Limb (tissue), 2 donors: ENCODE results near the gene SLC39A12.

ENCODE experiments used
- DNase-seq, 2 donors: peaks; one replicate each; pipeline ENCODE4 v3.0.0-alpha.2; 2016; ENCODE audit errors: extremely low spot score in 2 of 2

The SLC39A12 gene

GRCh38 chr10:17961551-17962422 is 10.1 kb downstream of the SLC39A12 start:
- DNase-seq, result no peak

GRCh38 chr10:17963431-17963830 is 11.7 kb downstream of the SLC39A12 start:
- no peak for DNase-seq

DNA sequence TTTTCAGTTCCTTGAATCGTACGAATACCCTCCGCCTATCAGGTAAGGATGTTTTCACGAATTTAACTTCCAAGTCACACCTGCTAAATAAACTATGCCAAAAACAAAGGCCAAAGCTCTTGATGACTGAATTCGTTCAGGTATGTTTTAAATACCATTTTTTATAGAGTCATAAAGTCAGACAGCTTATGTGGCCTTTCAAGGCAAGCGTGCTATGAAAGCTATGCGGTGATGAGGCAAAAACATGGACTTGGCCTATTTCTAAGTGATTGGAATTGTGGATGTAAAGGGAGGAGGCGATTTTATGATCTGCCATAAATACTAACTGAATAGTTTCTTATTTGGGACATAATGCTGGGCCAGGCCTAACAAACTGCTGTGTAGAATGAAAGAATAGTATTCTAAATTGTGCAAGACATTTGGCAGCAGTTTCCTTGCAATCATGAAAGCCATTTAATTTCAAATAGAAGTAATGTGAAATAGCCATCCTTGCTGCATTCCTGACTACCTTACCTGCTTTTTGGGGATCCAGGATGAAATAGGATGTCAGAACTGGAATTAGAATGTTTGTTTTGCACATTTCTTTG is 14.0 kb downstream of the SLC39A12 start:
- no peak for DNase-seq

- DNase-seq, result no peak
Measured at GRCh38 chr10:17974505-17974904, 22.8 kb downstream of the SLC39A12 start.

GRCh38 chr10:17980846-17981565 is 29.3 kb downstream of the SLC39A12 start:
- no peak for DNase-seq

DNA sequence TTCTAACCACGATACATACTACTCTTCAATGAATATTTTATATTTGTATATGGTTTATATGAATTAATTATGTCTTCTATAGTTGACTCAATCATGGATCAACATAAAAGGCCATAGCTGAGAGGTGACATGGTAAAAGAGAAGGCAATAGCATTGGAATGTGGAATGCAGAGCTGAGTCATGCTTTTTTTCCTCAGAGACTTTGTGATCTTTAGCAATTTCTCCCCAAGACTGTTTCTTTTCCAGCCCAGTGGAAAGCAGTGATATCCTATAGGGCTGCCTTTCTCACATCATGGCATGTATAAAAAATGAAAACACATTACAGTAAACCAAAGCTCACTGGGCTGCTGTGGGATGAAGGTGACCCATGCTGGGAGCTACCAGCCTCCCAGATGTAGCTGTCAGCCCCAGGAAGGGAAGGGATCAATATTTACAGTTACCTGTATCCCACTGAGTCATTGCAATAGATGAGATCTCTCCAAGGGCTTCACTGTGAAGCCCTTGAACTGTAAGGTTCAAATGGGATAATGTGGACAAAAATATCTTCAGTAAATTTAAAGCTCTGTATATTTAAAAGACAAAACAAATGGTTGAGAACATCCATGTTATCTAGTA is 30.2 kb downstream of the SLC39A12 start:
- DNase-seq, result no peak

DNA sequence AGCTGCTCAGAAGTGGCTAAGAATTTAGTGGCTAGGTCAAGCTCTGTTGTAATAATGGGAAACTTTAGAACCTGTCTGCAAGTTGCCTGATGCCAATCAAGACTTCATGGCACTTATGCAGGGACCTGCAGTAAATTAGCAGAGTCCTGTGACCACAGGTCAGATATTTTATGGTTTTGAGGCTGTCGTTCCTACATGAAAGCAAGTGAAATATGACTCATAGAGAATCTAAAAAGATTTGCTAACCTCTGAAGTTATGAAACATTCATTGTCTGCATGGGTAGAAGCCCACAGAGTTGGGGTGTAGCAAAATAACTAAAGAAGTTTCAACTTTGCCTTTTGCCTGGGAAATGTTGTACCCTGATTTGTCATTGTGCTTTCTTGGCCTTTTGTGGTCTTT is 32.3 kb downstream of the SLC39A12 start:
- DNase-seq, result no peak

DNA sequence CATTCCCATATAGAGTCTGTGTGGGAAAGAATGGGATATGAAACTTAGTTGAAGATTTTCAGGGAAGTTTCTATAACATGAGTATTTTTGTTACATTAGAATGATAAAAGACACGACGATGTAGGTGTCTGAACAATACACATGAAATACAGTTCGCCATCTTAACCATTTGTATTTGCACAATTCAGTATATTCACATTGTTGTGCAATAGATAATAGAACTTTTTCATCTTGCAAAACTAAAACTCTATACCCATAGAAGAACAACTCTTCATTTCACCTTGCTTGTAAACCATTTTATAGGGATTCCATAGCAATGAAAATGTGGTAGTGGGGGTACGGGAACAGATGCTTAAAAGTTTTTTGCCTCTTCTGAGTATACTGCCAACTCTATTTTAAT is 32.8 kb downstream of the SLC39A12 start:
- no peak for DNase-seq

- no peak for DNase-seq
Measured at GRCh38 chr10:17989908-17990767, 38.4 kb downstream of the SLC39A12 start.

- DNase-seq, result no peak
Measured at GRCh38 chr10:17992266-17992665, 40.5 kb downstream of the SLC39A12 start.

GRCh38 chr10:17993361-17993760 is 41.6 kb downstream of the SLC39A12 start:
- DNase-seq, result no peak

GRCh38 chr10:18000601-18001000 is 48.9 kb downstream of the SLC39A12 start:
- DNase-seq, result no peak

DNA sequence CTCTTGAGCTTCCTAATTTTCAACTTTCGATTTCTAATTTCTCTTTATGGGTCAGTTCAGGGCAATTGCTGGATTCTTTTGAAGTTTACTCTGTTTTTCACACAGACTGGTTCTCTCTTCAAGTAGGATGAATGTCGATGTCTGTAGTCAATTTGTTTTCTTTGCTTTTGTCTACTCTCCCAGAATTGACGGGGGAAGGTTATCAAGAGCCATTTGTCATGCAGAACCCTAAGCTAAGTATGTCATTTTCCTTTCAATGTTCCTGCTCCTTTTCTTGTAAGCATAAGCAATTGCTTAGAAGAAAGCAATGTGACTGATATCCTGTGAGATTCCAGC is 53.7 kb downstream of the SLC39A12 start:
- DNase-seq, result no peak

- peak in 1 of 2 donors; percentile 51 for DNase-seq
Measured at GRCh38 chr10:18005781-18006456, 54.2 kb downstream of the SLC39A12 start.

GRCh38 chr10:18008986-18009385 is 57.3 kb downstream of the SLC39A12 start:
- DNase-seq, result peak in 1 of 2 donors; percentile 59

DNA sequence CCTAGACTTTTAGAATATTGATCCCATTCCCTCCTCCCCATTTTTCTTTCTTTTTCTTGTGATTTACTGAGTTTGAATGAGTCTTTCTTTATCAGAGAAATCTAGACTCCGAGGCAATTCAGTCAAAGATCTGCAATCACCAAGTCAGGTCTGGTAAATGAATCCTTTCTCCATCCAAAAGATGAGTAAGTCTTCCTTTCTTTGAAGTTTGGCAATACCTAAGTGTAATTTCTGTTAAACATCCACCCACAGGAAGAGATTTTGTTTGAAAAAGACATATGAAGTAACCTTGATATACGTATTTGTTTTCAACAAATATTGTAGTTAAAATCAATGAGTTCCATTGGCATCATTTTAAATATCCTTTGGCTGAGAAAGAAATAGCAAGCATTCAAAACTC is 58.3 kb downstream of the SLC39A12 start:
- DNase-seq, result no peak

DNA sequence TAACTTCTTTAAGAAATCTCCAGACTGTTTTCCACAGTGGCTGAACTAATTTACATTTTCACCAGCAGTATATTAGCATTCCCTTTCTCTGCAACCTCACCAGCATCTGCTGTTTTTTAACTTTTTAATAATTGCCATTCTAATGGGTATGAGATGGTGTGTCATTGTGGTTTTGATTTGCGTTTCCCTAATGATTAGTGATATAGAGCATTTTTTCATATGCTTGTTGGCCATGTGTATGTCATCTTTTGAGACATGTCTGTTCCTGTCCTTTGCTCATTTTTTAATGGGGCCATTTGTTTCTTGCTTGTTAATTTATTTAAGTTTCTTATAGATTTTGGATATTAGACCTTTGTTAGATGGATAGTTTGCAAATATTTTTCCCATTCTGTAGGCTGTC is 68.8 kb downstream of the SLC39A12 start:
- DNase-seq, result no peak

- no peak for DNase-seq
Measured at GRCh38 chr10:18021725-18022480, 70.2 kb downstream of the SLC39A12 start.

DNA sequence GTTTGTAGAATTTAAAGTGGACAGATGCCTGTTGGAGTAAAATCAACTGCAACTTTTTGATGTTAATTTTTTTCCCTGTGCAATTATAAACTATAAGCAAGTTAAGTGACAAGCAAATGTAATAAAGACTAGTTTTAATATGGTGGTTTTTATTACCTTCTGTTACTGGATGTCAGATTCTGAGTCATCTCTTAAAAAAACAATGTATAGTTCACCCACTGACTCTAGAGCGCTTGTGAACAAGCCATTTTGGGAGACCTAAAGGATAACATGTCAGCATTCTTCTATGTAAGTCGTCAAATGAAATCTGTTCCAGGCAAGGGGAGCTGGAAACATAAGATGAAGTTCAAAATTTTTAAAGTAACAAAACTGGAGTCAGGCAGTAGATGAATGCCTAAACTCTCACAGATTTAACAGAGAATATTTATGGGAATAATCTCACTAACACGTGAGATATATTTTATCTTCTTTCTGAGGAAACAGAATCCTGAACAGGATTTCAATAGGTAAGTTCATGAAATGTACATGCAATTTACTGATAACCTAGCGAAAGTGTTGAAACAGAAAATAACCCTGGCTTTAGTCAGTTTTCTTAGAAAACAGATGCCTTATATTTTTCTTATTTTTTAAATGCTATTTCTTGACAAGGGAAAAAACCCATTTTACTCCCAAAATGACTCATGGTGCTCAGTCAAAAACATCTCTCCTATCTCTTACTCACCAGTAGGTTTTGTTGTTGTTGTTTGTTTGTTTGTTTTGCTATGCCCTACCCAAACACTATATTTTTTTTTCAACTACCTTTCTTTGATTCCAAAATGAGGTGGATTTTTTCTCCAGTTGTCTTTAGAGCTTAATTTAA is 91.7 kb downstream of the SLC39A12 start:
- DNase-seq, result no peak
